Measurements from ENCODE around the gene AQP11.

- TF ChIP-seq, protein P1, sequence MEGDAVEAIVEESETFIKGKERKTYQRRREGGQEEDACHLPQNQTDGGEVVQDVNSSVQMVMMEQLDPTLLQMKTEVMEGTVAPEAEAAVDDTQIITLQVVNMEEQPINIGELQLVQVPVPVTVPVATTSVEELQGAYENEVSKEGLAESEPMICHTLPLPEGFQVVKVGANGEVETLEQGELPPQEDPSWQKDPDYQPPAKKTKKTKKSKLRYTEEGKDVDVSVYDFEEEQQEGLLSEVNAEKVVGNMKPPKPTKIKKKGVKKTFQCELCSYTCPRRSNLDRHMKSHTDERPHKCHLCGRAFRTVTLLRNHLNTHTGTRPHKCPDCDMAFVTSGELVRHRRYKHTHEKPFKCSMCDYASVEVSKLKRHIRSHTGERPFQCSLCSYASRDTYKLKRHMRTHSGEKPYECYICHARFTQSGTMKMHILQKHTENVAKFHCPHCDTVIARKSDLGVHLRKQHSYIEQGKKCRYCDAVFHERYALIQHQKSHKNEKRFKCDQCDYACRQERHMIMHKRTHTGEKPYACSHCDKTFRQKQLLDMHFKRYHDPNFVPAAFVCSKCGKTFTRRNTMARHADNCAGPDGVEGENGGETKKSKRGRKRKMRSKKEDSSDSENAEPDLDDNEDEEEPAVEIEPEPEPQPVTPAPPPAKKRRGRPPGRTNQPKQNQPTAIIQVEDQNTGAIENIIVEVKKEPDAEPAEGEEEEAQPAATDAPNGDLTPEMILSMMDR (IDR thresholded peaks at IDR 0.05): no peak
- TF ChIP-seq POLR2A (IDR thresholded peaks at IDR 0.05): no peak
Measured at GRCh38 chr11:77590194-77590782, 535 bp downstream of the AQP11 start.

All from right lobe of liver (tissue), 4 donors.